Measurements from ENCODE around the gene SGMS1. TPM values are rescaled to one million over a fixed set of nuclear protein-coding genes. Genes with fewer than 3 reads are reported as not detected.

Gene SGMS1
- total and polyA plus RNA-seq, 2 experiments from 2014 or later: 15.0 to 34.7 TPM

DNA sequence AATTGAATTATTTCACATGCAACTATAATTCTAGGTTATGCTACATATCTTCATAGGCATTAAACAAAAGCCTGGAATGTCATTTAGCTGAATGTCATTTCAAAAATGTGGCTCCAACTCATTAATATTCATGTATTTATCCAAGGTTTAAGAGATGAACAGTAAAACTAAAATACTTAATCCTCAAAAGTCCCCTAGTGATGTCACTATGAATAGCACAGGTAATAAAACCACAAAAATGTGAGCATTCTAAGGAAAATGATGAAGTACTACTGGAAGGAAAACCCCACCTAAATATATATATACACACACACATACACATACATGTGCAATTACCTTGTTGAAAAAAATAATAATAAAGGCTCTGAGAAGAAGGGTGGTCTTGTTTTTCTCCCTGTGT, 218.0 kb downstream of the SGMS1 start:
- ATAC-seq (no peak), DNase-seq (ENCODE audit: low spot score) (no peak)
- H3K4me1 ChIP-seq (ENCODE audit: insufficient read depth): peaks cover 39% of the 10 kb centered on the region
- Mint-ChIP-seq H3K4me1 (peaks cover 57% of the 10 kb centered on the region), H3K27me3 (ENCODE audit: insufficient read depth, low read depth, poor library complexity) (peaks cover 6% of the 10 kb centered on the region), H3K4me3 (no peak overlapping the region), H3K27ac (0 out of 2 replicates have a peak overlapping the region, but pooled peaks have one; percentile 98), H3K9me3 (peaks cover 3% of the 10 kb centered on the region; the same call in 2 of the 3 replicates), H3K36me3 (ENCODE audit: low read depth) (peaks cover 21% of the 10 kb centered on the region; the same call in 2 of the 3 replicates)
- H3K27ac ChIP-seq (ENCODE audit: low read depth): peak overlapping the region; percentile 18; the same call in 1 of the 2 replicates
- H3K4me2 ChIP-seq: no peak overlapping the region
- H3K36me3 ChIP-seq (ENCODE audit: insufficient read depth): no peaks in the 10 kb centered on the region
- H3K79me2 ChIP-seq (replicated peaks; ENCODE audit: insufficient read depth): peaks cover 34% of the 10 kb centered on the region
- H3K4me3 ChIP-seq: no peak overlapping the region
- TF ChIP-seq NANOG (IDR thresholded peaks at IDR 0.05; ENCODE audit: borderline replicate concordance) (no peak), EZH2 (IDR thresholded peaks at IDR 0.05; ENCODE audit: low read depth, unreplicated experiment) (no peak), POLR2AphosphoS5 (IDR thresholded peaks at IDR 0.05; ENCODE audit: low read depth) (no peak), JUNB (IDR thresholded peaks at IDR 0.05; ENCODE audit: unreplicated experiment) (no peak), ZNF114 (CRISPR knock-in tag; IDR thresholded peaks at IDR 0.05) (no peak), ZNF331 (CRISPR knock-in tag; IDR thresholded peaks at IDR 0.05; ENCODE audit: low read depth) (no peak), STAT1 (IDR thresholded peaks at IDR 0.05; ENCODE audit: unreplicated experiment) (no peak), EZH2phosphoT487 (IDR thresholded peaks at IDR 0.05; ENCODE audit: unreplicated experiment) (no peak), CREB1 (CRISPR knock-in tag; IDR thresholded peaks at IDR 0.05; ENCODE audit: low read depth) (no peak)
- TF ChIP-seq, protein P1, sequence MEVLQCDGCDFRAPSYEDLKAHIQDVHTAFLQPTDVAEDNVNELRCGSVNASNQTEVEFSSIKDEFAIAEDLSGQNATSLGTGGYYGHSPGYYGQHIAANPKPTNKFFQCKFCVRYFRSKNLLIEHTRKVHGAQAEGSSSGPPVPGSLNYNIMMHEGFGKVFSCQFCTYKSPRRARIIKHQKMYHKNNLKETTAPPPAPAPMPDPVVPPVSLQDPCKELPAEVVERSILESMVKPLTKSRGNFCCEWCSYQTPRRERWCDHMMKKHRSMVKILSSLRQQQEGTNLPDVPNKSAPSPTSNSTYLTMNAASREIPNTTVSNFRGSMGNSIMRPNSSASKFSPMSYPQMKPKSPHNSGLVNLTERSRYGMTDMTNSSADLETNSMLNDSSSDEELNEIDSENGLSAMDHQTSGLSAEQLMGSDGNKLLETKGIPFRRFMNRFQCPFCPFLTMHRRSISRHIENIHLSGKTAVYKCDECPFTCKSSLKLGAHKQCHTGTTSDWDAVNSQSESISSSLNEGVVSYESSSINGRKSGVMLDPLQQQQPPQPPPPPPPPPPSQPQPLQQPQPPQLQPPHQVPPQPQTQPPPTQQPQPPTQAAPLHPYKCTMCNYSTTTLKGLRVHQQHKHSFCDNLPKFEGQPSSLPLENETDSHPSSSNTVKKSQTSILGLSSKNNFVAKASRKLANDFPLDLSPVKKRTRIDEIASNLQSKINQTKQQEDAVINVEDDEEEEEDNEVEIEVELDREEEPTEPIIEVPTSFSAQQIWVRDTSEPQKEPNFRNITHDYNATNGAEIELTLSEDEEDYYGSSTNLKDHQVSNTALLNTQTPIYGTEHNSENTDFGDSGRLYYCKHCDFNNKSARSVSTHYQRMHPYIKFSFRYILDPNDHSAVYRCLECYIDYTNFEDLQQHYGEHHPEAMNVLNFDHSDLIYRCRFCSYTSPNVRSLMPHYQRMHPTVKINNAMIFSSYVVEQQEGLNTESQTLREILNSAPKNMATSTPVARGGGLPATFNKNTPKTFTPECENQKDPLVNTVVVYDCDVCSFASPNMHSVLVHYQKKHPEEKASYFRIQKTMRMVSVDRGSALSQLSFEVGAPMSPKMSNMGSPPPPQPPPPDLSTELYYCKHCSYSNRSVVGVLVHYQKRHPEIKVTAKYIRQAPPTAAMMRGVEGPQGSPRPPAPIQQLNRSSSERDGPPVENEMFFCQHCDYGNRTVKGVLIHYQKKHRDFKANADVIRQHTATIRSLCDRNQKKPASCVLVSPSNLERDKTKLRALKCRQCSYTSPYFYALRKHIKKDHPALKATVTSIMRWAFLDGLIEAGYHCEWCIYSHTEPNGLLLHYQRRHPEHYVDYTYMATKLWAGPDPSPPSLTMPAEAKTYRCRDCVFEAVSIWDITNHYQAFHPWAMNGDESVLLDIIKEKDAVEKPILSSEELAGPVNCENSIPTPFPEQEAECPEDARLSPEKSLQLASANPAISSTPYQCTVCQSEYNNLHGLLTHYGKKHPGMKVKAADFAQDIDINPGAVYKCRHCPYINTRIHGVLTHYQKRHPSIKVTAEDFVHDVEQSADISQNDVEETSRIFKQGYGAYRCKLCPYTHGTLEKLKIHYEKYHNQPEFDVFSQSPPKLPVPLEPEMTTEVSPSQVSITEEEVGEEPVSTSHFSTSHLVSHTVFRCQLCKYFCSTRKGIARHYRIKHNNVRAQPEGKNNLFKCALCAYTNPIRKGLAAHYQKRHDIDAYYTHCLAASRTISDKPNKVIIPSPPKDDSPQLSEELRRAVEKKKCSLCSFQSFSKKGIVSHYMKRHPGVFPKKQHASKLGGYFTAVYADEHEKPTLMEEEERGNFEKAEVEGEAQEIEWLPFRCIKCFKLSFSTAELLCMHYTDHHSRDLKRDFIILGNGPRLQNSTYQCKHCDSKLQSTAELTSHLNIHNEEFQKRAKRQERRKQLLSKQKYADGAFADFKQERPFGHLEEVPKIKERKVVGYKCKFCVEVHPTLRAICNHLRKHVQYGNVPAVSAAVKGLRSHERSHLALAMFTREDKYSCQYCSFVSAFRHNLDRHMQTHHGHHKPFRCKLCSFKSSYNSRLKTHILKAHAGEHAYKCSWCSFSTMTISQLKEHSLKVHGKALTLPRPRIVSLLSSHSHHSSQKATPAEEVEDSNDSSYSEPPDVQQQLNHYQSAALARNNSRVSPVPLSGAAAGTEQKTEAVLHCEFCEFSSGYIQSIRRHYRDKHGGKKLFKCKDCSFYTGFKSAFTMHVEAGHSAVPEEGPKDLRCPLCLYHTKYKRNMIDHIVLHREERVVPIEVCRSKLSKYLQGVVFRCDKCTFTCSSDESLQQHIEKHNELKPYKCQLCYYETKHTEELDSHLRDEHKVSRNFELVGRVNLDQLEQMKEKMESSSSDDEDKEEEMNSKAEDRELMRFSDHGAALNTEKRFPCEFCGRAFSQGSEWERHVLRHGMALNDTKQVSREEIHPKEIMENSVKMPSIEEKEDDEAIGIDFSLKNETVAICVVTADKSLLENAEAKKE (CRISPR knock-in tag; IDR thresholded peaks at IDR 0.05): no peak
- TF ChIP-seq, protein P2, sequence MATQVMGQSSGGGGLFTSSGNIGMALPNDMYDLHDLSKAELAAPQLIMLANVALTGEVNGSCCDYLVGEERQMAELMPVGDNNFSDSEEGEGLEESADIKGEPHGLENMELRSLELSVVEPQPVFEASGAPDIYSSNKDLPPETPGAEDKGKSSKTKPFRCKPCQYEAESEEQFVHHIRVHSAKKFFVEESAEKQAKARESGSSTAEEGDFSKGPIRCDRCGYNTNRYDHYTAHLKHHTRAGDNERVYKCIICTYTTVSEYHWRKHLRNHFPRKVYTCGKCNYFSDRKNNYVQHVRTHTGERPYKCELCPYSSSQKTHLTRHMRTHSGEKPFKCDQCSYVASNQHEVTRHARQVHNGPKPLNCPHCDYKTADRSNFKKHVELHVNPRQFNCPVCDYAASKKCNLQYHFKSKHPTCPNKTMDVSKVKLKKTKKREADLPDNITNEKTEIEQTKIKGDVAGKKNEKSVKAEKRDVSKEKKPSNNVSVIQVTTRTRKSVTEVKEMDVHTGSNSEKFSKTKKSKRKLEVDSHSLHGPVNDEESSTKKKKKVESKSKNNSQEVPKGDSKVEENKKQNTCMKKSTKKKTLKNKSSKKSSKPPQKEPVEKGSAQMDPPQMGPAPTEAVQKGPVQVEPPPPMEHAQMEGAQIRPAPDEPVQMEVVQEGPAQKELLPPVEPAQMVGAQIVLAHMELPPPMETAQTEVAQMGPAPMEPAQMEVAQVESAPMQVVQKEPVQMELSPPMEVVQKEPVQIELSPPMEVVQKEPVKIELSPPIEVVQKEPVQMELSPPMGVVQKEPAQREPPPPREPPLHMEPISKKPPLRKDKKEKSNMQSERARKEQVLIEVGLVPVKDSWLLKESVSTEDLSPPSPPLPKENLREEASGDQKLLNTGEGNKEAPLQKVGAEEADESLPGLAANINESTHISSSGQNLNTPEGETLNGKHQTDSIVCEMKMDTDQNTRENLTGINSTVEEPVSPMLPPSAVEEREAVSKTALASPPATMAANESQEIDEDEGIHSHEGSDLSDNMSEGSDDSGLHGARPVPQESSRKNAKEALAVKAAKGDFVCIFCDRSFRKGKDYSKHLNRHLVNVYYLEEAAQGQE (IDR thresholded peaks at IDR 0.05; ENCODE audit: unreplicated experiment): no peak
- TF ChIP-seq, protein P3, sequence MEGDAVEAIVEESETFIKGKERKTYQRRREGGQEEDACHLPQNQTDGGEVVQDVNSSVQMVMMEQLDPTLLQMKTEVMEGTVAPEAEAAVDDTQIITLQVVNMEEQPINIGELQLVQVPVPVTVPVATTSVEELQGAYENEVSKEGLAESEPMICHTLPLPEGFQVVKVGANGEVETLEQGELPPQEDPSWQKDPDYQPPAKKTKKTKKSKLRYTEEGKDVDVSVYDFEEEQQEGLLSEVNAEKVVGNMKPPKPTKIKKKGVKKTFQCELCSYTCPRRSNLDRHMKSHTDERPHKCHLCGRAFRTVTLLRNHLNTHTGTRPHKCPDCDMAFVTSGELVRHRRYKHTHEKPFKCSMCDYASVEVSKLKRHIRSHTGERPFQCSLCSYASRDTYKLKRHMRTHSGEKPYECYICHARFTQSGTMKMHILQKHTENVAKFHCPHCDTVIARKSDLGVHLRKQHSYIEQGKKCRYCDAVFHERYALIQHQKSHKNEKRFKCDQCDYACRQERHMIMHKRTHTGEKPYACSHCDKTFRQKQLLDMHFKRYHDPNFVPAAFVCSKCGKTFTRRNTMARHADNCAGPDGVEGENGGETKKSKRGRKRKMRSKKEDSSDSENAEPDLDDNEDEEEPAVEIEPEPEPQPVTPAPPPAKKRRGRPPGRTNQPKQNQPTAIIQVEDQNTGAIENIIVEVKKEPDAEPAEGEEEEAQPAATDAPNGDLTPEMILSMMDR (conservative IDR thresholded peaks at IDR 0.05; ENCODE audit: low read depth in 2 of 2): no peak
- TF ChIP-seq, protein P4, sequence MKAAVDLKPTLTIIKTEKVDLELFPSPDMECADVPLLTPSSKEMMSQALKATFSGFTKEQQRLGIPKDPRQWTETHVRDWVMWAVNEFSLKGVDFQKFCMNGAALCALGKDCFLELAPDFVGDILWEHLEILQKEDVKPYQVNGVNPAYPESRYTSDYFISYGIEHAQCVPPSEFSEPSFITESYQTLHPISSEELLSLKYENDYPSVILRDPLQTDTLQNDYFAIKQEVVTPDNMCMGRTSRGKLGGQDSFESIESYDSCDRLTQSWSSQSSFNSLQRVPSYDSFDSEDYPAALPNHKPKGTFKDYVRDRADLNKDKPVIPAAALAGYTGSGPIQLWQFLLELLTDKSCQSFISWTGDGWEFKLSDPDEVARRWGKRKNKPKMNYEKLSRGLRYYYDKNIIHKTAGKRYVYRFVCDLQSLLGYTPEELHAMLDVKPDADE (IDR thresholded peaks at IDR 0.05): no peak
- no peaks in the 10 kb centered on the region for H4K20me1 ChIP-seq (replicated peaks; ENCODE audit: insufficient read depth)
- H3K9me2 ChIP-seq (ENCODE audit: insufficient read depth): no peaks in the 10 kb centered on the region
- H3F3A ChIP-seq (replicated peaks; ENCODE audit: low read depth): no peaks in the 10 kb centered on the region
- H2AFZ ChIP-seq: no peak overlapping the region
- H3K27me3 ChIP-seq (ENCODE audit: insufficient read depth): no peaks in the 10 kb centered on the region
